ENCODE results near the gene TRIM41. TPM values are rescaled to one million over a fixed set of nuclear protein-coding genes. Genes with fewer than 3 reads are reported as not detected.

Gene TRIM41
- total and polyA plus RNA-seq, 2 of the 13 experiments (the other 11 are each of a cell fraction or from before 2014, with no cell fraction given) = 10.2 to 16.7 TPM

GRCh38 chr5:181243018-181243563 is 20.0 kb downstream of the TRIM41 start (continued):
- TF ChIP-seq ZNF432 (CRISPR knock-in tag; IDR thresholded peaks at IDR 0.05; ENCODE audit: borderline replicate concordance) (no peak), RERE (CRISPR knock-in tag; IDR thresholded peaks at IDR 0.05; ENCODE audit: low read depth) (no peak), HNRNPL (IDR thresholded peaks at IDR 0.05; ENCODE audit: low read depth, low read length) (no peak), FIP1L1 (IDR thresholded peaks at IDR 0.05; ENCODE audit: borderline replicate concordance, insufficient read depth, low read depth, low read length) (no peak), NCOA5 (CRISPR knock-in tag; IDR thresholded peaks at IDR 0.05) (no peak), ZNF18 (CRISPR knock-in tag; IDR thresholded peaks at IDR 0.05; ENCODE audit: insufficient replicate concordance) (peak; percentile 44), BRCA1 (CRISPR knock-in tag; IDR thresholded peaks at IDR 0.05) (no peak), ZNF609 (CRISPR knock-in tag; IDR thresholded peaks at IDR 0.05; ENCODE audit: borderline replicate concordance) (no peak), ZNF264 (CRISPR knock-in tag; IDR thresholded peaks at IDR 0.05) (0 out of 2 replicates have a peak, but pooled peaks have one; percentile 11), GFI1 (CRISPR knock-in tag; IDR thresholded peaks at IDR 0.05; ENCODE audit: borderline replicate concordance) (0 out of 2 replicates have a peak, but pooled peaks have one; percentile 2), IRF9 (CRISPR knock-in tag; IDR thresholded peaks at IDR 0.05; ENCODE audit: borderline replicate concordance) (no peak), ZNF343 (CRISPR knock-in tag; IDR thresholded peaks at IDR 0.05) (no peak), ZSCAN5A (CRISPR knock-in tag; IDR thresholded peaks at IDR 0.05; ENCODE audit: borderline replicate concordance) (no peak), ZNF552 (CRISPR knock-in tag; IDR thresholded peaks at IDR 0.05; ENCODE audit: borderline replicate concordance) (no peak)
